Gastrocnemius medialis (tissue), 4 donors: Measurements from ENCODE around the gene THSD4.
"Not testable (repeated sequence)": the region's sequence is repeated elsewhere in the genome, so short reads cannot be mapped to it uniquely, and the experiment has no call there.

Source experiments
- CTCF ChIP-seq, 5 experiments: fragments of 450-650 bp in 3 of 5; fragments of 200-600 bp in 2 of 5; sonication (generic) in 2 of 5; IDR thresholded peaks in 4 of 5; conservative IDR thresholded peaks in 1 of 5; 1 replicate in 4 of 5; 2 replicates in 1 of 5; pipeline ENCODE4 v1.5.1; 2016 to 2019; ENCODE audit warnings: antibody characterized with exemption in 5 of 5, mild to moderate bottlenecking in 3 of 5, moderate library complexity in 3 of 5
- POLR2A ChIP-seq, 2 donors: fragments of 450-650 bp; IDR thresholded peaks; one replicate each; pipeline ENCODE4 v1.6.1; 2017; ENCODE audit warnings: antibody characterized with exemption in 2 of 2, mild to moderate bottlenecking in 2 of 2, moderate library complexity in 2 of 2

- not testable (repeated sequence) for TF ChIP-seq CTCF (IDR thresholded peaks at IDR 0.05 in 4 of 5, conservative IDR thresholded peaks at IDR 0.05 in 1 of 5); POLR2A (IDR thresholded peaks at IDR 0.05)
These were observed 257.5 kb downstream of the THSD4 start for GRCh38 chr15:71372769-71373168.
